NCI-H1436 treated with DMSO at 0.1 percent for 48 hours (cell line): ENCODE results near the gene SLMAP.

Experiments used
- DNase-seq: peaks from one replicate; lab custom pipeline; 2025; lab: John Stamatoyannopoulos, UW

The SLMAP gene

GRCh38 chr3:57753016-57753415 lies 3.1 kb upstream of the SLMAP start:
- DNase-seq: no peak

- DNase-seq: no peak
Measured at GRCh38 chr3:57755368-57755675, 787 bp upstream of the SLMAP start.

GRCh38 chr3:57756528-57757401 lies 656 bp downstream of the SLMAP start:
- no peak for DNase-seq

- no peak for DNase-seq
Measured at GRCh38 chr3:57757642-57758297, 1.7 kb downstream of the SLMAP start.

GRCh38 chr3:57758686-57759085 lies 2.6 kb downstream of the SLMAP start:
- no peak for DNase-seq

GRCh38 chr3:57764794-57765193 lies 8.7 kb downstream of the SLMAP start:
- DNase-seq: no peak

- no peak for DNase-seq
Measured at GRCh38 chr3:57768595-57768994, 12.5 kb downstream of the SLMAP start.

- no peak for DNase-seq
Measured at GRCh38 chr3:57770009-57770827, 14.1 kb downstream of the SLMAP start.

- no peak for DNase-seq
Measured at GRCh38 chr3:57772251-57772650, 16.1 kb downstream of the SLMAP start.

GRCh38 chr3:57777774-57778173 lies 21.7 kb downstream of the SLMAP start:
- DNase-seq: no peak

- no peak for DNase-seq
Measured at GRCh38 chr3:57778494-57778893, 22.4 kb downstream of the SLMAP start.

GRCh38 chr3:57779666-57780065 lies 23.6 kb downstream of the SLMAP start:
- no peak for DNase-seq

- no peak for DNase-seq
Measured at GRCh38 chr3:57783186-57784088, 27.3 kb downstream of the SLMAP start.

GRCh38 chr3:57784089-57784735 lies 28.1 kb downstream of the SLMAP start:
- no peak for DNase-seq

- DNase-seq: no peak
Measured at GRCh38 chr3:57785446-57785845, 29.3 kb downstream of the SLMAP start.

- DNase-seq: no peak
Measured at GRCh38 chr3:57787867-57788623, 31.9 kb downstream of the SLMAP start.

GRCh38 chr3:57788624-57789018 lies 32.5 kb downstream of the SLMAP start:
- no peak for DNase-seq

- DNase-seq: no peak
Measured at GRCh38 chr3:57791245-57791644, 35.1 kb downstream of the SLMAP start.

- DNase-seq: no peak
Measured at GRCh38 chr3:57792198-57792597, 36.1 kb downstream of the SLMAP start.

GRCh38 chr3:57793737-57794187 lies 37.7 kb downstream of the SLMAP start:
- DNase-seq: no peak
